Gastroesophageal sphincter (tissue), 3 donors: ENCODE data around the gene CCDC187.

Experiments used
- POLR2A ChIP-seq, 2 donors: fragments of 450-650 bp; IDR thresholded peaks; one replicate each; pipeline ENCODE4 v1.6.1; 2017; ENCODE audit warnings: antibody characterized with exemption in 2 of 2, mild to moderate bottlenecking in 2 of 2, moderate library complexity in 1 of 2
- POLR2AphosphoS5 ChIP-seq: sonication (generic); formaldehyde crosslinking; IDR thresholded peaks from one replicate; pipeline ENCODE4 v1.6.1; 2017; ENCODE audit warnings: antibody characterized with exemption
- TF ChIP-seq, protein P1 (sequence below), 4 experiments: fragments of 200-600 bp in 2 of 4; fragments of 450-650 bp in 2 of 4; sonication (generic) in 1 of 4; IDR thresholded peaks; one replicate each; pipeline ENCODE4 v1.5.1; 2017 to 2019; ENCODE audit warnings: antibody characterized with exemption in 4 of 4, mild to moderate bottlenecking in 2 of 4, moderate library complexity in 2 of 4

DNA sequence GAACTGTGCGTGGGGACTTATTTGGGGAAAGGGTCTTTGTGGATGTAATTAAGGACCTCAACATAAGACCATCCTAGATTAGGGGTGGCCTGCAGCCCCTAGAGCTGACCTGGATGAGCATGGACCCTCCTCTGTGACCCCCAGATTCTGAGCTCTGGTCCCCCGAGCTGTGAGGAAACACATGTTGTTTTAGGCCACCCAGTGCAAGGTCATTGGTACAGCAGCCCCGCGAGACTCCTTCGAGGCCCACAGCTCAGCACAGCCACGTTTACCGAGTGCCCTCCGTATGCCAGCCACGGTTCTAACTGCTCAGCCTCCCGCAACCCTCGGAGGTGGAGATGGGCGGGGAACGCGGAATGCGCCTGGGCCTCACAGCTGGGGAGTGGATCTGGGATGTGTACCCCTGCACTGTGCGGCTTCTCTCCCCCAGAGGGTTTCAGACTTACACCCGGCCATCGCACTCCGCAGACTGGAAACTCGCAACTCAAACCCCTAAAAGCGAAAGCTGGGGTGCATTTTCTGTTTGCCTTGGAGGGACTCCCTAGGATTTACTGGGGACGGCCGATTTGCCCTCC, 18.9 kb upstream of the CCDC187 start:
- TF ChIP-seq, protein P1, sequence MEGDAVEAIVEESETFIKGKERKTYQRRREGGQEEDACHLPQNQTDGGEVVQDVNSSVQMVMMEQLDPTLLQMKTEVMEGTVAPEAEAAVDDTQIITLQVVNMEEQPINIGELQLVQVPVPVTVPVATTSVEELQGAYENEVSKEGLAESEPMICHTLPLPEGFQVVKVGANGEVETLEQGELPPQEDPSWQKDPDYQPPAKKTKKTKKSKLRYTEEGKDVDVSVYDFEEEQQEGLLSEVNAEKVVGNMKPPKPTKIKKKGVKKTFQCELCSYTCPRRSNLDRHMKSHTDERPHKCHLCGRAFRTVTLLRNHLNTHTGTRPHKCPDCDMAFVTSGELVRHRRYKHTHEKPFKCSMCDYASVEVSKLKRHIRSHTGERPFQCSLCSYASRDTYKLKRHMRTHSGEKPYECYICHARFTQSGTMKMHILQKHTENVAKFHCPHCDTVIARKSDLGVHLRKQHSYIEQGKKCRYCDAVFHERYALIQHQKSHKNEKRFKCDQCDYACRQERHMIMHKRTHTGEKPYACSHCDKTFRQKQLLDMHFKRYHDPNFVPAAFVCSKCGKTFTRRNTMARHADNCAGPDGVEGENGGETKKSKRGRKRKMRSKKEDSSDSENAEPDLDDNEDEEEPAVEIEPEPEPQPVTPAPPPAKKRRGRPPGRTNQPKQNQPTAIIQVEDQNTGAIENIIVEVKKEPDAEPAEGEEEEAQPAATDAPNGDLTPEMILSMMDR (IDR thresholded peaks at IDR 0.05) = no peak
- TF ChIP-seq POLR2A (IDR thresholded peaks at IDR 0.05) (no peak), POLR2AphosphoS5 (no peak)
